Dedifferentiated amniotic fluid mesenchymal stem cell (primary cell): ENCODE data around the gene SIPA1L3.
"Not testable (repeated sequence)": the region's sequence is repeated elsewhere in the genome, so short reads cannot be mapped to it uniquely, and the experiment has no call there.

ENCODE experiments used
- DNase-seq: peaks from one replicate; pipeline ENCODE4 v3.0.0-alpha.2; 2016; ENCODE audit errors: extremely low spot score

Gene SIPA1L3

GRCh38 chr19:38019396-38019724, 112.4 kb downstream of the SIPA1L3 start:
- DNase-seq, result no peak

- DNase-seq, result no peak
These were observed 113.3 kb downstream of the SIPA1L3 start for GRCh38 chr19:38020311-38020710.

- DNase-seq, result no peak
These were observed 114.3 kb downstream of the SIPA1L3 start for GRCh38 chr19:38021352-38021751.

DNA sequence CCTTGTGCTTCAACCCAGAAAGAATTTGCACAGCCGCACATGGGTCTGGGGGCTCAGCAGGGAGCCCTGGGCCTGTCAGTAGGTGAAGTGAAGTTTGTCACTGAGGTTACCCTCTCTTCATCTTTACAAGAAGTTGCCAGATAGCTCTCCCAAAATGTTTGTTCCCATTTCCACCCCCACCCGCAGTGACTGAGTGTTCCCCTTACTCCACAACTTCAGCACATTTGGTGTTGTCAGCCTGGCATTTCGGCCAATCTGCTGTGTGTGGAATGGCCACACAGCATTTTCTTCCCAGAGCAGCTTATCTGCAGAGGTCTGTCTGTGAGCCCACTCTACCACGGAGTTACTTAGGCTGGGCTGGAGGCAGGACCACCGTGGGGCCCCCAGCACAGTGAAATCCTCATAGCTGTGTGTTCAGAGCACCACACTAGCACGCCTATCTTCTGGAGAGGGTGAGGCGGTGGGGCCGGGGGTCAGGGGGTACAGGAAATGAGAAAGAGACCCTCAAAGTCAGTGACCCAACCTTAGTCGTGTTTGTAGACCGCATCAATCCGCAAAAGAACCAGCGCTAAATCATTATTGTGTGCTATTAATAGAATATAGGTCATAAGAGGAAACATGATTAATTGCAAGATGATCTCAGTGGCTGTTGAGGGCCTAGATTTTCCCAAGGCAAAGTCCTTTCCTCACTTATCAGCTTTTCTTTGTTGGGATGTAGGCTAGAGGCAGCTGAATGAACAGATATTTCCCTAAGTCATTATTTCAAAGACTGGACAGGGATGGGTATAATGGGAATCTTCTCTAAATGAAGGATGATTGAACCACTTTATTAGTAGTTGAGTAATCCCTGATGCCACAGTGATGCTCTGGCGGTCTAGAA, 116.0 kb downstream of the SIPA1L3 start:
- DNase-seq, result no peak

DNA sequence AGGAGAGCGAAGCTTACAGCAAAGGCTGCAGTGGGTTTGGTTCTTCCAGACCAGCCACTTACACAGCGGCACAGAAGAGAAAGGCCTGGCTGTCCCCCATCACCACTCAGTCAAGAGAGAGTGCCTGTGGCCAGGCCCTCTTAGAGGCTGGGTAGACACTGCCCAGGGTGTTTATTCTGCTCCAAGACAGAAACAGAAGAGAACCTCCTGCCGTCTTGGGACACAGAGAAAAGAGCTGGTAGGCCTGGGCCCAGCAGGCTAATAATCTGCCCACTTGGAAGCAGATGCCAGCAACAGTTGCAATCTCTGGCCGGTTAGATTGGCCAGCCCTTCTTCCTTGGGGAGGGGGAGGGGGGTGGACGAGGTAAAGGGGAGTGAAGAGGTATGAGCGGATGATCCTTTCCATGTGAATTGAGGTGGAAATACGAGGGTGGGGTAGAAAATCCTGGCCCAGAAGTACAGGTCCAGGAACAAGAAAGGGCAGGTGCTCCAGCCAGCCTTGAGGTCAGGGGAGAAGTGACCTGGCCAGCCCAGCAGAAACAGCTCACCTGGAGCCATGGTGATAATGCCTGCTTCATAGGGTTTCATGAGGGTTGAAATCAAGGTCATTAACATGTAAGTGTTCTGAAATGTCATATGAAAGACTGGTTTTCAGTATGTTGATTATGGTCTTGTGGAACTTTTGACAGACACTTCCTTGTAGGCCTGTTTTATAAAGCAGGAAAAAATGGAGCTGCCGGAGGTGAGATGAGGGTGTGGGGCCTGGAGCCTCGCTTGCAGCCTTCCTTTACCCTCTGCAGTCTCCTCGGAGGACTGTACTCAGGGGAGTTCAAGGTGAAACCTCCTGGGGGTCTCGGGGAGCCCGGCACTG, 116.9 kb downstream of the SIPA1L3 start:
- no peak for DNase-seq

GRCh38 chr19:38024992-38025908, 118.2 kb downstream of the SIPA1L3 start:
- DNase-seq, result no peak

- no peak for DNase-seq
These were observed 118.9 kb downstream of the SIPA1L3 start for GRCh38 chr19:38025909-38026307.

DNA sequence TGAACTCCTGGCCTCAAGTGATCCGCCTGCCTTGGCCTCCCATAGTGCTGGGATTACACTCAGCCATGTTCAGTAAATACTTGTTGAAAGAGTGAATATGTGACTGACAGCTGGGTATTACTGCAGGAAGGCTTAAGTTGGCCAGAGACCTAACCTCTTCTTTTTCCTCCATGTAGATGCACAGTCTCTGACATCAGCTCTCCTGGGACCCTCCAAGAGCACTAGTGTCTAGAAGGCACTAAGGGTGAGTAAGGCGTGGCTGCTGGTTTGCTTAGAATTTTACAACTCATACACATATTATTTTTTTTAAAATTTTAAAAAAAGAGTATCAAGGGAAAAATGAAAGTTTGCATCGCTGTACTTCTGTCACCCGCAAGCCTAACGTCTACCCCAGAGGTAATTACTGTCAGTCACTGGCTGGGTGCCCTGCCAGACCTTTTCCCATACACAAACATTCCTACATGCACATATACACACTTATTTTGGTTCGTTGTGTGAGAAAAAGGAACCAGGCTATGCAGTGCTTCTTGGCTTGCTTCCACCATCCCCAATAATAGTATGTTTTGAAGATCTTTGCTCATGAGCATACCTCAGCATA, 122.0 kb downstream of the SIPA1L3 start:
- DNase-seq, result no peak

DNA sequence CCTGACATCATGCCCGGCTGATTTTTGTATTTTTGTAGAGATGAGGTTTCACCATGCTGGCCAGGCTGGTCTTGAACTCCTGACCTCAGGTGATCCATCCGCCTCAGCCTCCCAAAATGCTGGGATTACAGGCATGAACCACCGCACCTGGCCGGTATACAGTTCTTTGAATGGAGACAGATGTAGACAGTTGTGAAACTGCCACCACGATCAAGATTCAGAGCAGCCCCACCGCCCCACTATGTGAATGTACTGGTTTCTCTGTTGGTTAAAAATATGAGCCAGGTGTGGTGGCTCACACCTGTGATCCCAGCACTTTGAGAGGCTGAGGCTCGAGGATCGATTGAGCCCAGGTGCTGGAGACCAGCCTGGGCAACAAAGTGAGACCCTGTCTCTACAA, 123.0 kb downstream of the SIPA1L3 start:
- DNase-seq, result not testable (repeated sequence)

- no peak for DNase-seq
These were observed 123.8 kb downstream of the SIPA1L3 start for GRCh38 chr19:38030686-38031422.

GRCh38 chr19:38031423-38031770, 124.4 kb downstream of the SIPA1L3 start:
- DNase-seq, result no peak

GRCh38 chr19:38032151-38032550, 125.1 kb downstream of the SIPA1L3 start:
- no peak for DNase-seq

DNA sequence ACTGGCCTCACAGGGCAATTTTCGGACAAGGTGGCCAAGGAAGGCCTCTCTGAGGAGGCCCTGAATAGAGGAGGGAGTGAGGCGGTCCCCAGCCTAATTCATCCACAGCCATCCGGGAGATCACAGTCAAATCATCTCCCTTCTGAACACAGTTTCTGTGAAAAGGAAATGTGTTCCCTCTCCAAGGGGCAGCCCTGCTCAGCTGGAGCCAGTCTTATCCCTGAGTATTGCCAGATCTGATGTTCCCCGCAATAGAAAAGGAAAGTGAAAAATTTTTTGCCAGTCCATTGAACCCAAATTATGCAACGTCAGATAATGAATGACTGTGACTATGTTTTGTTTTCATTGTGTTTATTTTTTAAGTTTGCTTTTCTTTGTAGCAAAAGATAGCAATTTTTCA, 125.9 kb downstream of the SIPA1L3 start:
- no peak for DNase-seq

DNA sequence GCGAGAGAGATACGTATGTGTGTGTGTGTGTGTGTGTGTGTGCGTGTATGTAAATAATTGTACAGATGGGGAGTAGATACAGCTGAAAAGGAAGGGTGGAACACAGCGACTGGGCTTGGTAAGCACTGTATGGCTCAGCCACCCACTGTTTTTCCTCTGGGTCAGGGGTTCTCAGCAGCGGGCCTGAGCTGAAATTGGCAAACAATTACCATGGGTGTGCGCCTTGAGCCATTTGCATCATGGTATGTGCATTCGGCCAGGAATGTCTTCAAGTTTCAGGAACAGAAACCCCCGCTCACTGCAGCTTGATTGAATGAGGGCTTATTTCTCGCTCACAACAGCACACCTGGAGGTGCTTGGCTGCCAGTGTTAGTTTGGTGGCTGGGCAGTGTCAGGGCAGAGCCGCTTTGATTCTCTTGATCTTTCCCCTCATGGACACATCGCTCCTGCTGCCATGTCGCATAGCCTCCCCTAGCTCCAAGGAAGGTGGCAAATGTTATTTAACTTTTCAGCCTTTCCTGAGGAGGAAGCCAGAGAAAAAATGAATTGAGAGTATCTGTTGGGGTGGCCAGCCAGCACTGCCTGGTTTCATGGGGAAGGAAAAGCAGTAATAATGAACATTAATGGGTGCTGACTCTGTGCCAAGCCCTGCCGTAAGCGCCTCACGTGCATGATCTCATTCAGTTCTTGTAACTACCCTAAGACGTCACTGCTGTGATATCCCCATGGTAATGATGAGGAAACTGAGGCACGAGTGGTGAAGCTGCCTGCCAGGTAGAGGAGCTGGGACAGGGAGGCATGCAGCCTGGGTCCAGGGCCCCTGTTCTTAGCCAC, 126.9 kb downstream of the SIPA1L3 start:
- DNase-seq, result no peak

GRCh38 chr19:38034492-38034860, 127.5 kb downstream of the SIPA1L3 start:
- no peak for DNase-seq

DNA sequence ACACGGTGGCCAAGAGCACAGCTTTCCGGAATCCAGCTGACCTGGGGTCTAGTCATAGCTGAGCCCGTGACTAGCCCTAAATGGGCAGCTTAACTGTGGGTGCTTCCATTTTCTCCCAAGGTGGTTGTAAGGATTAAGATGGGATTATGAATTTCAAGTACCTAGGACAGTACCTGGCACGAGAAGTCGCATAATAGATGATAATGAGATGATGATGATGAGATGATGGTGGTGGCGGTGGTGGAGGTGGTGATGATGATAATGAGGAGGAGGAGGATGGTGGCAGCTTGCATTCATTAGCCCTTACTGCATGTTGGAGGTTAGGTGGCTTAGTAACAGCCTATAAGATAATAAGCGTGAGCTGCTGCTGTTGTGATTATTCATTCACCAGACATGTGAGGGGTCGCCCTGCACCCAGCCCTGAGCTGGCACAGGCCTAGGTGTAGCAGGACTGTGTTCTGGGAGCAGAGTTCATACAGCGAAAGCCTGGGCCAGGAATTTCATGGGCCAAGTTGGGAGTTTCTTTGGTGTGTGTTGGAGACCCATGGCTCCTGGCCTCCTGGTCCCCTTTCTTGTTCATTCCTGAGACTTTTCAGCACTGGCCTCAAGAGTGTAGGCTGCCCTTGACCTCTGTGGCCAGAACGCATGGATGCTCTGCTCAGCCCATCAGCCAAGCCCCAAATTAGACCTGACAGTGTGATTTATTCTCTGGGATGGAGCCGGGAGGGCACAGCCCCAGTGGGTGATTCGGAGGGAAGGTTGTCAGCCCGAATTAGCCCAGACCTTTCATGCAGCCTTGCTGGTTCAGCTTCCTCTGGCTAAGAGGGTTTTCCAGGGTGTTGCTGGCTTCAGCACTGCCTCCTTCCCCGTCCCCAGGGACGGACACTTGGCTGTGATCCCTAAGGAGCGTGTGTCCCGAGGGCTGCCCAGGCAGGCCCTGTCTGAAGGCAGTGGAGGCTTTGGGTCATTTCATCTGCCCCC, 128.8 kb downstream of the SIPA1L3 start:
- no peak for DNase-seq

GRCh38 chr19:38036707-38037611, 130.0 kb downstream of the SIPA1L3 start:
- DNase-seq, result no peak

DNA sequence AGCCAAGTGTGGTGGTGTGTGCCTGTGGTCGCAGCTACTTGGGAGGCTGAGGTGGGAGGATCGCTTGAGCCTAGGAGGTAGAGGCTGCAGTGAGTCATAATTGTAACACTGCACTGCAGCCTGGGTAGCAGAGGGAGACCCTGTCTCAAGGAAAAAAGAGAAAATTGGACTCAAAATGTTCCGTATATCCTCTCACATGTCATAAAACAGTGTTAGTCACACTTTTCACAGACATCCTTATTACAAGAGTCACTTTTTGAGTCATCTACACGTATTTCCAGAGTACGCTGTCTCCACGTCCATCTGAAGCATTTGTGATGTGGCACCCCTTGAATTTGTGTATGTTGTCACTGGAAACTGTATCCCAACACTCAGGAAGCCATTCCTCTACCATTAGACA, 133.0 kb downstream of the SIPA1L3 start:
- no peak for DNase-seq
